ENCODE results near the gene FTO. TPM values are rescaled to one million over a fixed set of nuclear protein-coding genes. Genes with fewer than 3 reads are reported as not detected.

The FTO gene
- polyA plus RNA-seq, 1 experiment, result 135 TPM

GRCh38 chr16:54070789-54071343, 366.9 kb downstream of the FTO start:
- H3K27ac ChIP-seq (ENCODE audit: low read depth, low read length), result no peak overlapping the region
- no peak for DNase-seq (ENCODE audit: low read depth, low spot score)
- H3K9me3 ChIP-seq (ENCODE audit: control insufficient read depth, insufficient read depth, low read length), result no peaks in the 10 kb centered on the region
- no peak for TF ChIP-seq CTCF (IDR thresholded peaks at IDR 0.05; ENCODE audit: low read depth, low read length)
- POLR2A ChIA-PET, result no interaction called here
- H3K4me3 ChIP-seq (ENCODE audit: low read depth, low read length), result no peak overlapping the region
- CTCF ChIA-PET, result no interaction called here
- no peaks in the 10 kb centered on the region for H3K27me3 ChIP-seq (ENCODE audit: control insufficient read depth, insufficient read depth, low read length)

- H3K27me3 ChIP-seq (ENCODE audit: control insufficient read depth, insufficient read depth, low read length), result no peaks in the 10 kb centered on the region
- no peak for DNase-seq (ENCODE audit: low read depth, low spot score)
- no peak overlapping the region for H3K4me3 ChIP-seq (ENCODE audit: low read depth, low read length)
- H3K9me3 ChIP-seq (ENCODE audit: control insufficient read depth, insufficient read depth, low read length), result no peaks in the 10 kb centered on the region
- POLR2A ChIA-PET, result no interaction called here
- no peak overlapping the region for H3K27ac ChIP-seq (ENCODE audit: low read depth, low read length)
- TF ChIP-seq CTCF (IDR thresholded peaks at IDR 0.05; ENCODE audit: low read depth, low read length), result no peak
- CTCF ChIA-PET, result no interaction called here
Measured at GRCh38 chr16:54071514-54071913, 367.6 kb downstream of the FTO start.

- Histone ChIP-seq H3K27ac (ENCODE audit: low read depth, low read length) (no peak overlapping the region), H3K27me3 (ENCODE audit: control insufficient read depth, insufficient read depth, low read length) (no peaks in the 10 kb centered on the region), H3K9me3 (ENCODE audit: control insufficient read depth, insufficient read depth, low read length) (no peaks in the 10 kb centered on the region), H3K4me3 (ENCODE audit: low read depth, low read length) (no peak overlapping the region)
- ChIA-PET CTCF (no interaction called here), POLR2A (no interaction called here)
- no peak for DNase-seq (ENCODE audit: low read depth, low spot score)
- TF ChIP-seq CTCF (IDR thresholded peaks at IDR 0.05; ENCODE audit: low read depth, low read length), result no peak
Measured at GRCh38 chr16:54072237-54072636, 368.3 kb downstream of the FTO start.

- Histone ChIP-seq H3K27ac (ENCODE audit: low read depth, low read length) (no peak overlapping the region), H3K4me3 (ENCODE audit: low read depth, low read length) (no peak overlapping the region), H3K27me3 (ENCODE audit: control insufficient read depth, insufficient read depth, low read length) (no peaks in the 10 kb centered on the region), H3K9me3 (ENCODE audit: control insufficient read depth, insufficient read depth, low read length) (no peaks in the 10 kb centered on the region)
- no peak for DNase-seq (ENCODE audit: low read depth, low spot score)
- POLR2A ChIA-PET, result no interaction called here
- no peak for TF ChIP-seq CTCF (IDR thresholded peaks at IDR 0.05; ENCODE audit: low read depth, low read length)
- CTCF ChIA-PET, result no interaction called here
Measured at GRCh38 chr16:54073356-54073755, 369.4 kb downstream of the FTO start.

- no peaks in the 10 kb centered on the region for H3K9me3 ChIP-seq (ENCODE audit: control insufficient read depth, insufficient read depth, low read length)
- ChIA-PET POLR2A (no interaction called here), CTCF (no interaction called here)
- DNase-seq (ENCODE audit: low read depth, low spot score), result no peak
- TF ChIP-seq CTCF (IDR thresholded peaks at IDR 0.05; ENCODE audit: low read depth, low read length), result no peak
- H3K4me3 ChIP-seq (ENCODE audit: low read depth, low read length), result no peak overlapping the region
- no peaks in the 10 kb centered on the region for H3K27me3 ChIP-seq (ENCODE audit: control insufficient read depth, insufficient read depth, low read length)
- no peak overlapping the region for H3K27ac ChIP-seq (ENCODE audit: low read depth, low read length)
Measured at GRCh38 chr16:54075446-54075845, 371.5 kb downstream of the FTO start.

Data from AG04450 (cell line).